Spleen (tissue), 11 donors: ENCODE data around the gene HSPA9. TPM values are rescaled to one million over a fixed set of nuclear protein-coding genes. Genes with fewer than 3 reads are reported as not detected.
A peak's percentile ranks its signal among the peaks of the same experiment; 100 is the strongest.

Source experiments
- DNase-seq: peaks from one replicate; pipeline ENCODE4 v3.0.0-alpha.2; 2020
- H3K27ac ChIP-seq, 8 donors: fragments of 200-600 bp; sonication (generic) in 7 of 8; 1 replicate in 4 of 8; 2 replicates in 4 of 8; pipeline versions ENCODE4 v1.5.0 to v1.8.0; 2016 to 2021; ENCODE audit warnings: inconsistent platforms in 4 of 8, mild to moderate bottlenecking in 4 of 8, moderate library complexity in 1 of 8
- H3K27me3 ChIP-seq, 7 donors: fragments of 200-600 bp; sonication (generic) in 6 of 7; replicated peaks in 1 of 7; 1 replicate in 4 of 7; 2 replicates in 3 of 7; pipeline versions ENCODE4 v1.5.0 to v1.8.0; 2016 to 2021; ENCODE audit warnings: inconsistent platforms in 3 of 7, mild to moderate bottlenecking in 1 of 7
- H3K36me3 ChIP-seq, 6 donors: fragments of 200-600 bp; sonication (generic) in 5 of 6; 1 replicate in 4 of 6; 2 replicates in 2 of 6; pipeline versions ENCODE4 v1.5.0 to v1.8.0; 2016 to 2021; ENCODE audit warnings: inconsistent platforms in 2 of 6
- H3K4me1 ChIP-seq, 6 donors: fragments of 200-600 bp; sonication (generic) in 5 of 6; 1 replicate in 3 of 6; 2 replicates in 3 of 6; pipeline versions ENCODE4 v1.5.0 to v1.8.0; 2016 to 2021; ENCODE audit warnings: inconsistent platforms in 3 of 6
- H3K4me3 ChIP-seq, 8 donors: fragments of 200-600 bp; sonication (generic) in 7 of 8; 1 replicate in 4 of 8; 2 replicates in 4 of 8; pipeline versions ENCODE4 v1.5.0 to v1.8.0; 2016 to 2021; ENCODE audit warnings: inconsistent platforms in 4 of 8, mild to moderate bottlenecking in 4 of 8, moderate library complexity in 2 of 8
- H3K9me3 ChIP-seq, 8 donors: fragments of 200-600 bp; sonication (generic) in 7 of 8; 1 replicate in 4 of 8; 2 replicates in 4 of 8; pipeline versions ENCODE4 v1.5.0 to v1.8.0; 2016 to 2021; ENCODE audit warnings: inconsistent platforms in 4 of 8
- POLR2A ChIP-seq, 3 donors: fragments of 450-650 bp; IDR thresholded peaks; one replicate each; pipeline ENCODE4 v1.5.1; 2017; ENCODE audit warnings: antibody characterized with exemption in 3 of 3, mild to moderate bottlenecking in 1 of 3
- POLR2AphosphoS5 ChIP-seq, 3 donors: sonication (generic); formaldehyde crosslinking; IDR thresholded peaks; one replicate each; pipeline ENCODE4 v1.5.1; 2017; ENCODE audit warnings: antibody characterized with exemption in 3 of 3
- WGBS, 5 donors: extraction: QIAGEN DNeasy Blood & Tissue Kit in 3 of 5; methylation state at CpG; one replicate each; pipeline versions ENCODE4 v1.1.5 to v1.1.7; 2013 to 2018; 5-methylcytosine and 5-hydroxymethylcytosine counted together
- intact Hi-C: fragments of 100-400 bp; cut with DNase I; formaldehyde crosslinking; loops from one replicate; pipeline ENCODE4 v1.15.0; 2023; ENCODE audit warnings: low total_unique reads
- polyA plus RNA-seq, 3 donors: library from polyadenylated mRNA; stranded (reverse); fragments of 200-250 nt; gene quantifications; one replicate each; pipeline ENCODE4 v1.2.1, GENCODE V29; 2013
- total RNA-seq, 7 donors: library from RNA; depleted of rRNA in 3 of 7; stranded (reverse); fragments of >200 nt in 3 of 7; fragmentation: NEBNext Ultra II Directional in 4 of 7; extraction: Animal tissue kit (Norgen Biotek cat#: 25700) in 4 of 7; gene quantifications; one replicate each; pipeline versions ENCODE4 v1.1.0 to v1.2.1, GENCODE V29; 2016 to 2021
- TF ChIP-seq, protein P1 (sequence below), 11 experiments: fragments of 200-600 bp in 7 of 11; fragments of 450-650 bp in 4 of 11; sonication (generic) in 4 of 11; IDR thresholded peaks in 8 of 11; conservative IDR thresholded peaks in 3 of 11; 1 replicate in 7 of 11; 2 replicates in 4 of 11; pipeline versions ENCODE4 v1.4.0 to v1.8.0; 2016 to 2021; ENCODE audit warnings: antibody characterized with exemption in 11 of 11, inconsistent platforms in 4 of 11, mild to moderate bottlenecking in 1 of 11
- donor health status: healthy with polysubstance abuse.
- donor health status: DM: no; HTN: no; CAD: no; lungs with moderate emphysema.
- donor health status: DM: no; HTN: no; CAD: no.
- donor health status: Bipolar disorder and iron deficiency.
- donor health status: healthy.
- donor health status: DM: no; HTN: no; CAD: no.
- donor health status: DM: yes; HTN: yes; CAD: no.

The HSPA9 gene
- total and polyA plus RNA-seq, 10 donors = 50.4 to 187 (median 140) TPM

DNA sequence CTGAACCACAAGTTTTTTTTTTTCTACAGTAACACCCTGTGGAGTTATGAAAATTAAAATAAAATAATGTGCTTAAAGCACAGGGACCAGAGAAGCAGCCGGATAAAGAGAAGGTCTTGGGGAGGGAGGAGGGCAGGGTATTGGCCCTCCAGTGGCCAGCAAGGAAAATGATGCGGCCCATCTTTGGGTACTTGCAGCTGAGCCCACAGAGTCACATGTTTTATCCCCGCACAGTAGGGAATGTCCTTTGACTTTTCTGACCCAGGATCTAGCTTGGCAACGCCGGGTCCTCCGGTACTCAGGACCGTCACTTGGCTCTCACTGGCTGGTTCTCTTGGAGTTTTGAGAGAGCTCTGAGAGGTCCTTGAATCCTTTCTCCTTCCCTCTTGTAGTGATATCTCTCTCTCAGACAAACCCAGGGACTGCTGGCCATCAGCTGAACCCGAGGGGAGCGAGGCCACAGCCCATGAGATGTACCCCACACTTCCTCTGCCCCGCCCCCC is 35.3 kb upstream of the HSPA9 start:
- no peak for TF ChIP-seq POLR2A (IDR thresholded peaks at IDR 0.05)
- TF ChIP-seq, protein P1, sequence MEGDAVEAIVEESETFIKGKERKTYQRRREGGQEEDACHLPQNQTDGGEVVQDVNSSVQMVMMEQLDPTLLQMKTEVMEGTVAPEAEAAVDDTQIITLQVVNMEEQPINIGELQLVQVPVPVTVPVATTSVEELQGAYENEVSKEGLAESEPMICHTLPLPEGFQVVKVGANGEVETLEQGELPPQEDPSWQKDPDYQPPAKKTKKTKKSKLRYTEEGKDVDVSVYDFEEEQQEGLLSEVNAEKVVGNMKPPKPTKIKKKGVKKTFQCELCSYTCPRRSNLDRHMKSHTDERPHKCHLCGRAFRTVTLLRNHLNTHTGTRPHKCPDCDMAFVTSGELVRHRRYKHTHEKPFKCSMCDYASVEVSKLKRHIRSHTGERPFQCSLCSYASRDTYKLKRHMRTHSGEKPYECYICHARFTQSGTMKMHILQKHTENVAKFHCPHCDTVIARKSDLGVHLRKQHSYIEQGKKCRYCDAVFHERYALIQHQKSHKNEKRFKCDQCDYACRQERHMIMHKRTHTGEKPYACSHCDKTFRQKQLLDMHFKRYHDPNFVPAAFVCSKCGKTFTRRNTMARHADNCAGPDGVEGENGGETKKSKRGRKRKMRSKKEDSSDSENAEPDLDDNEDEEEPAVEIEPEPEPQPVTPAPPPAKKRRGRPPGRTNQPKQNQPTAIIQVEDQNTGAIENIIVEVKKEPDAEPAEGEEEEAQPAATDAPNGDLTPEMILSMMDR (IDR thresholded peaks at IDR 0.05 in 8 of 11, conservative IDR thresholded peaks at IDR 0.05 in 3 of 11) = peak in 1 of 11 experiments; percentile 21
- Histone ChIP-seq H3K27ac (peak overlapping the region in 3 of 8 donors; percentile 6 to 43 (median 43)), H3K4me1 (peaks cover 9 to 41% (median 26%) of the 10 kb centered on the region in 6 donors), H3K27me3 (peaks cover 0 to 21% (median 0%) of the 10 kb centered on the region in 7 donors), H3K9me3 (no peaks in the 10 kb centered on the region), H3K36me3 (no peaks in the 10 kb centered on the region), H3K4me3 (peak overlapping the region in 1 of 8 donors; percentile 49)
- DNase-seq = no peak
- intact Hi-C loops = no loop called here
- WGBS, 5 donors = 32 to 52% (median 33%) methylated on average over 9 to 10 of the region's 10 CpGs

DNA sequence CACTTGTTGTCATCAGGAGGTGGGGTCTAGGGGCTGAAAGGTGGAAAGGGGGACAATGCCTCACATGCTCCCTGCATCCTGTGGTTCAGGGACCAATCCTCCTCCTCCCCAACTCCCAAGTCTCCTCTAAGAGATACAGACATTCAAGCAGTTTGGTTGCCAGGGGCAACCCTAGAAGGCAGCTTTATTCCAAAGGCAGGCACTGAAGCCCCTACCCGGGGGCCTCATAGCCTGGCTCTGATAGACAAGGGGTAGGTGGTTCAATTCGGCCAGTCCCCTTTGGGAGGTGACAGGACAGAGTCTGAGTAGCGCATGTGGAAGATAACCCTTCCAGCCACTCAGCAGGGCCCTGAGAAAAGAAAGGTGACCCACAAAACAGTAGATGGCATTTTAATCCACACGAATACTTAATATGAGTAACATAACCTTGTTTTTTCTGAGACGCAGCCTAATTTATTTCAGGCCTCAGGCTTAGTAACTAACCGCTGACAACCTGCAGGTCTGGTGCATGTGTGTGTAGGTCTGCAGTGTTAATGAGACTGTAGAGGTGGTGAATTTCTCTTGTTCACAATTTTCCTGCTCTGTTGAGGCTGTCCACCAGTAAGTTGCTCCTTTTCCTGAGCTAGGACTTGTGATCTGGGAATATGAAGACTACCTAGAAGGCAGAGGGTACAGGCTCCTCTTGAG is 31.3 kb upstream of the HSPA9 start:
- H3K27me3 ChIP-seq = peaks cover 0 to 19% (median 0%) of the 10 kb centered on the region in 7 donors
- no peaks in the 10 kb centered on the region for H3K36me3 ChIP-seq
- no peaks in the 10 kb centered on the region for H3K9me3 ChIP-seq
- 75 to 95% (median 87%) methylated on average over 6 of the region's 6 CpGs for WGBS, 5 donors
- no peak overlapping the region for H3K4me3 ChIP-seq
- TF ChIP-seq POLR2AphosphoS5 (IDR thresholded peaks at IDR 0.05) (no peak), POLR2A (IDR thresholded peaks at IDR 0.05) (no peak)
- TF ChIP-seq, protein P1 (IDR thresholded peaks at IDR 0.05 in 8 of 11, conservative IDR thresholded peaks at IDR 0.05 in 3 of 11) = no peak
- intact Hi-C loops = no loop called here
- H3K4me1 ChIP-seq = peaks cover 13 to 64% (median 51%) of the 10 kb centered on the region in 6 donors
- peak overlapping the region in 7 of 8 donors; percentile 53 to 76 (median 64) for H3K27ac ChIP-seq
- no peak for DNase-seq

DNA sequence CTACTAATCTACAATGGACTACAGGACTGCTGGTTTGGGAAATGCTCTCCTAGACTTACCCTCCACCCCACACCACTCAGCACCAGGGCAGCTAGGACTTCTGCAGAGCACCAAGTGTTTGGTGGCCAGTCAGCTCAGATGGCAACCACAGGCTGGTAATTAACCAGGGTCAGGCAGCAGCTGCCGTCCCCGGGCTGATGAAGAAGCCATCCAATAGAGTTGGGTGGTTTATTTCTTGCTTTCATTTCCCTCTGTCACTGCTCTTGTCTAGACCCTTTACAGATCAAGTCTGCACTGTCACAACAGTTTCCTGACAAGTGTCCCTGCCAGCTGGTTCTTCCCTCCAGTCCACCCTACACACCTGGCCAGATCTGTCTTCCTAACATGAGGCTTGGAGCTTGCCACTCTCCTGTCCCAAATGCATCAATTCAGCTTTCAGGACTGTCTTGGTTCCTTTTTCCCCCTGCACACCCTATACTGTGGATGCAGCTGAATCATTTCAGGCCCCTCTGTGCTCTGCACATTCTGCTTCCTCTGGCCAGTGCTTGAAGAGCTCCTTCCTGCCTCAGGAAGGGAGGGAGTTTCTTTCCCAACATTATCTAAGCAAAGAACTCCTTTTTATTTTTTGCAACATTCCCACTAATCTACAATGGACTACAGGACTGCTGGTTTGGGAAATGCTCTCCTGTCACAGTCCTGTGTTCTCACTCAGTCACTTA is 30.2 kb upstream of the HSPA9 start:
- DNase-seq = no peak
- H3K27ac ChIP-seq = peak overlapping the region in 7 of 8 donors; percentile 53 to 76 (median 64)
- no peaks in the 10 kb centered on the region for H3K9me3 ChIP-seq
- WGBS, 5 donors = 0 to 10% (median 5%) methylated on average over 2 of the region's 2 CpGs
- peaks cover 10 to 52% (median 41%) of the 10 kb centered on the region in 6 donors for H3K4me1 ChIP-seq
- H3K36me3 ChIP-seq = no peaks in the 10 kb centered on the region
- intact Hi-C loops = no loop called here
- H3K4me3 ChIP-seq = no peak overlapping the region
- peak in 1 of 3 donors; percentile 37 for TF ChIP-seq POLR2AphosphoS5 (IDR thresholded peaks at IDR 0.05)
- TF ChIP-seq, protein P1 (IDR thresholded peaks at IDR 0.05 in 8 of 11, conservative IDR thresholded peaks at IDR 0.05 in 3 of 11) = no peak
- peaks cover 0 to 8% (median 0%) of the 10 kb centered on the region in 7 donors for H3K27me3 ChIP-seq
